Measurements from ENCODE around the gene NDUFV3.

GRCh38 chr21:42883921-42884320 lies 9.2 kb upstream of the NDUFV3 start:
- TF ChIP-seq MAFK (IDR thresholded peaks at IDR 0.05; ENCODE audit: low read depth, low read length) (no peak), JUN (IDR thresholded peaks at IDR 0.05; ENCODE audit: low read depth, low read length) (no peak), CTCF (IDR thresholded peaks at IDR 0.05; ENCODE audit: control extremely low read depth in 1 of 3, insufficient read depth in 1 of 3, low read depth in 1 of 3, low read length in 3 of 3) (no peak), RNF2 (IDR thresholded peaks at IDR 0.05; ENCODE audit: borderline replicate concordance, low read depth, low read length, missing control alignments, poor library complexity, severe bottlenecking) (no peak), MAX (IDR thresholded peaks at IDR 0.05) (no peak), EP300 (IDR thresholded peaks at IDR 0.05; ENCODE audit: borderline replicate concordance in 1 of 2, low read depth in 2 of 2, low read length in 2 of 2) (no peak), SIN3A (conservative IDR thresholded peaks at IDR 0.05 in 1 of 2, IDR thresholded peaks at IDR 0.05 in 1 of 2; ENCODE audit: low read depth in 1 of 2, low read length in 2 of 2) (no peak), FOSL1 (IDR thresholded peaks at IDR 0.05; ENCODE audit: insufficient read depth, low read depth, low read length) (no peak), E2F6 (IDR thresholded peaks at IDR 0.05) (no peak), CTBP2 (IDR thresholded peaks at IDR 0.05; ENCODE audit: borderline replicate concordance, insufficient read depth, insufficient read length, low read length) (no peak), POLR2A (IDR thresholded peaks at IDR 0.05; ENCODE audit: control extremely low read depth in 1 of 2, low read depth in 2 of 2, low read length in 2 of 2) (no peak)

All from H1 (cell line).